IMR-90 (cell line): Measurements from ENCODE around the gene SSTR1. TPM values are rescaled to one million over a fixed set of nuclear protein-coding genes. Genes with fewer than 3 reads are reported as not detected.

Experiments
- ATAC-seq: fragments of 200-7000 bp; cut with Tn5 transposase; 2 replicates; pipeline ENCODE4 v1.9.1; 2020; ENCODE audit warnings: low read depth, mild to moderate bottlenecking, moderate library complexity
- BruUV-seq: library from RNA; stranded (reverse); fragments of 400-500 nt; replicated peaks from 2 replicates; lab custom pipeline; 2021; lab: Mats Ljungman, UMichigan
- CTCF ChIA-PET: fragments of 300-600 bp; formaldehyde crosslinking; extraction: SDS; loops from one replicate; lab custom pipeline; 2021; ENCODE audit warnings: antibody characterized with exemption; lab: Yijun Ruan, JAX
- POLR2A ChIA-PET: fragments of 300-600 bp; sonication (Branson Sonifier 250); formaldehyde crosslinking; loops from one replicate; lab custom pipeline; 2022; ENCODE audit warnings: antibody characterized with exemption; ENCODE audit not compliant: unreplicated experiment; lab: Charles Lee
- DNase-seq: peaks from one replicate; pipeline ENCODE4 v3.0.0; 2013
- H2AFZ ChIP-seq: replicated peaks from 2 replicates; pipeline ENCODE3; 2013; ENCODE audit warnings: low read length, mild to moderate bottlenecking; ENCODE audit not compliant: poor library complexity
- H2AK5ac ChIP-seq: 2 replicates; pipeline ENCODE4 v1.6.1; 2013; ENCODE audit warnings: low read depth, low read length, inconsistent platforms
- H2AK9ac ChIP-seq: replicated peaks from 2 replicates; pipeline ENCODE3; 2013; ENCODE audit warnings: mild to moderate bottlenecking, low read depth, low read length, moderate library complexity; ENCODE audit not compliant: poor library complexity
- H2BK120ac ChIP-seq: 2 replicates; pipeline ENCODE4 v1.6.1; 2013; ENCODE audit warnings: low read depth, low read length, inconsistent platforms
- H2BK15ac ChIP-seq: 3 replicates; pipeline ENCODE4 v1.6.1; 2013; ENCODE audit warnings: low read depth, low read length, inconsistent platforms
- H2BK20ac ChIP-seq: 2 replicates; pipeline ENCODE4 v1.6.1; 2013; ENCODE audit warnings: low read depth, mild to moderate bottlenecking, inconsistent platforms, low read length, moderate library complexity
- H2BK5ac ChIP-seq: 2 replicates; pipeline ENCODE4 v1.6.1; 2013; ENCODE audit warnings: mild to moderate bottlenecking, low read depth, low read length, inconsistent platforms; ENCODE audit not compliant: poor library complexity, severe bottlenecking
- H3K14ac ChIP-seq: replicated peaks from 2 replicates; pipeline ENCODE4 v1.6.1; 2013; ENCODE audit warnings: low read depth, low read length, inconsistent platforms
- H3K18ac ChIP-seq: 2 replicates; pipeline ENCODE4 v1.6.1; 2013; ENCODE audit warnings: low read depth, low read length, control low read depth
- H3K23ac ChIP-seq: 2 replicates; pipeline ENCODE4 v1.6.1; 2013; ENCODE audit warnings: low read depth, low read length, inconsistent platforms
- H3K27ac ChIP-seq: 2 replicates; pipeline ENCODE4 v1.5.1; 2013; ENCODE audit warnings: mild to moderate bottlenecking, control low read depth, low read length; ENCODE audit not compliant: insufficient read depth
- H3K27me3 ChIP-seq: 2 replicates; pipeline ENCODE4 v1.6.1; 2013; ENCODE audit warnings: low read length; ENCODE audit not compliant: control insufficient read depth, insufficient read depth
- H3K36me3 ChIP-seq: 2 replicates; pipeline ENCODE4 v1.6.1; 2013; ENCODE audit warnings: low read length, mixed read lengths; ENCODE audit not compliant: control insufficient read depth, insufficient read depth
- H3K4ac ChIP-seq: 2 replicates; pipeline ENCODE4 v1.6.1; 2013; ENCODE audit warnings: low read depth, low read length, inconsistent platforms
- H3K4me1 ChIP-seq: 2 replicates; pipeline ENCODE4 v1.6.1; 2013; ENCODE audit warnings: low read length, mixed read lengths; ENCODE audit not compliant: control insufficient read depth, insufficient read depth
- H3K4me2 ChIP-seq: 2 replicates; pipeline ENCODE4 v1.6.1; 2013; ENCODE audit warnings: low read depth, mild to moderate bottlenecking, control low read depth, low read length, moderate library complexity
- H3K4me3 ChIP-seq: 2 replicates; pipeline ENCODE4 v1.5.1; 2013; ENCODE audit warnings: low read depth, mild to moderate bottlenecking, control low read depth, low read length, moderate library complexity; ENCODE audit not compliant: insufficient read depth
- H3K56ac ChIP-seq: 2 replicates; pipeline ENCODE4 v1.6.1; 2013; ENCODE audit warnings: low read length, inconsistent platforms; ENCODE audit not compliant: insufficient read depth; ENCODE audit errors: extremely low read depth
- H3K79me1 ChIP-seq, 2 experiments: 2 replicates each; pipeline ENCODE4 v1.6.1; 2013; ENCODE audit warnings: low read length in 2 of 2, inconsistent platforms in 1 of 2, low read depth in 1 of 2
- H3K9ac ChIP-seq: 2 replicates; pipeline ENCODE4 v1.6.1; 2013; ENCODE audit warnings: low read depth, low read length, control low read depth
- H3K9me1 ChIP-seq: 2 replicates; pipeline ENCODE4 v1.6.1; 2013; ENCODE audit warnings: low read length, inconsistent platforms; ENCODE audit not compliant: insufficient read depth
- H3K9me3 ChIP-seq: 2 replicates; pipeline ENCODE4 v1.6.1; 2013; ENCODE audit warnings: low read length; ENCODE audit not compliant: control insufficient read depth, insufficient read depth
- H4K20me1 ChIP-seq: 2 replicates; pipeline ENCODE4 v1.6.1; 2013; ENCODE audit warnings: low read length, inconsistent platforms; ENCODE audit not compliant: insufficient read depth
- H4K5ac ChIP-seq: 2 replicates; pipeline ENCODE4 v1.6.1; 2013; ENCODE audit warnings: mild to moderate bottlenecking, low read depth, low read length, control low read depth
- H4K8ac ChIP-seq, 2 experiments: 2 replicates each; pipeline ENCODE4 v1.6.1; 2013; ENCODE audit warnings: low read depth in 2 of 2, low read length in 2 of 2, control low read depth in 1 of 2, inconsistent platforms in 1 of 2
- H4K91ac ChIP-seq: 2 replicates; pipeline ENCODE4 v1.6.1; 2013; ENCODE audit warnings: low read depth, low read length, inconsistent platforms; ENCODE audit not compliant: insufficient read depth
- BHLHE40 ChIP-seq: fragments of 150-350 bp; IDR thresholded peaks from 2 replicates; pipeline ENCODE4 v1.6.1; 2016; ENCODE audit warnings: mild to moderate bottlenecking, low read depth, low read length
- CEBPB ChIP-seq: IDR thresholded peaks from 2 replicates; pipeline ENCODE4 v1.6.1; 2012; ENCODE audit warnings: low read depth, low read length, improper control_type of control experiment
- CTCF ChIP-seq: conservative IDR thresholded peaks from 2 replicates; pipeline ENCODE4 v1.5.1; 2012; ENCODE audit warnings: mild to moderate bottlenecking, low read depth, low read length, improper control_type of control experiment
- FOS ChIP-seq: fragments of 150-350 bp; IDR thresholded peaks from 2 replicates; pipeline ENCODE4 v1.6.1; 2016; ENCODE audit warnings: low read depth, low read length
- MAFK ChIP-seq: IDR thresholded peaks from 2 replicates; pipeline ENCODE4 v1.6.1; 2012; ENCODE audit warnings: low read depth, low read length, improper control_type of control experiment
- MXI1 ChIP-seq: IDR thresholded peaks from 2 replicates; pipeline ENCODE4 v1.6.1; 2012; ENCODE audit warnings: low read depth, mild to moderate bottlenecking, low read length, moderate library complexity, borderline replicate concordance
- RCOR1 ChIP-seq: IDR thresholded peaks from 2 replicates; pipeline ENCODE4 v1.6.1; 2012; ENCODE audit warnings: mild to moderate bottlenecking, low read length, improper control_type of control experiment; ENCODE audit not compliant: insufficient replicate concordance
- RFX5 ChIP-seq: IDR thresholded peaks from 2 replicates; pipeline ENCODE4 v1.8.0; 2012; ENCODE audit warnings: low read depth, mild to moderate bottlenecking, low read length, moderate library complexity
- SMC3 ChIP-seq: fragments of 150-350 bp; IDR thresholded peaks from 2 replicates; pipeline ENCODE4 v1.6.1; 2016; ENCODE audit warnings: low read depth, mild to moderate bottlenecking, antibody characterized with exemption, low read length, moderate library complexity
- dilution Hi-C: fragments of 300-500 bp; cut with HindIII; formaldehyde crosslinking; loops from one replicate; pipeline ENCODE4 v1.14.3; 2018; ENCODE audit warnings: low sequenced_read_pairs; ENCODE audit not compliant: unreplicated experiment
- in situ Hi-C: fragments of 300-500 bp; cut with MboI; formaldehyde crosslinking; loops from 3 replicates; pipeline ENCODE4 v1.14.3; 2019; ENCODE audit warnings: low sequenced_read_pairs, inconsistent platforms, mixed read lengths
- intact Hi-C: fragments of 100-400 bp; cut with micrococcal nuclease; formaldehyde crosslinking; loops from 2 replicates; pipeline ENCODE4 v1.10.0; 2022
- polyA plus RNA-seq, 3 experiments: library from polyadenylated mRNA; depleted of rRNA; stranded (reverse); fragments of >200 nt; gene quantifications; 2 replicates each; pipeline ENCODE4 v1.2.3, GENCODE V29; 2012; ENCODE audit warnings: low replicate concordance in 1 of 3
- total RNA-seq: library from RNA; depleted of rRNA; stranded (reverse); fragments of >200 nt; gene quantifications from 2 replicates; pipeline ENCODE4 v1.2.3, GENCODE V29; 2012
- TF ChIP-seq, protein P1 (sequence below): fragments of 150-350 bp; IDR thresholded peaks from 2 replicates; pipeline ENCODE4 v1.6.1; 2016; ENCODE audit warnings: low read depth, mild to moderate bottlenecking, low read length, moderate library complexity, borderline replicate concordance

Gene SSTR1
- total and polyA plus RNA-seq, 2 of the 4 experiments (the other 2 are of a cell fraction) = 1.1 to 5.5 TPM

DNA sequence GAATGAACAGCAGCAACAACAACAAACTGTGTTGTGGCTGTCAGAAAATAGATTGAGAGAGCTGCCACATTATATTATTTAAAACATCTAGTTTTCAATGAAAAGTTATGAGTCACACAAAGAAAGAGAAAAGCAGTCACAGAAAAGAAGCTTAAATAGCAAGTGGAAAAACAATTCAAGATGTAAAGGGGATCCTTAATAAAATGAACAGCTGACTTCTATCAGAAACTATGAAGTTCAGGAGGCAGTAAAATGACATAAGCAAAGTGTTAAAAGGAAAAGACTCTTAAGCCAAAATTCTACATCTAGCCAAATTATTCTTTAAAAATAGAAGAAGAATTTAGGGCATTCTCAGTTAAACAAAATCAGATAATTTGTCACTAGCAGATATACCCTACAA, 42.6 kb downstream of the SSTR1 start:
- Histone ChIP-seq H3K36me3 (no peaks in the 10 kb centered on the region), H2AK9ac (no peak overlapping the region), H3K9me1 (no peaks in the 10 kb centered on the region), H3K14ac (no peak overlapping the region), H4K91ac (no peak overlapping the region), H3K4ac (no peak overlapping the region), H4K5ac (no peak overlapping the region; the same call in 1 of the 2 replicates), H3K9me3 (no peaks in the 10 kb centered on the region), H3K27ac (no peak overlapping the region), H3K79me1 (no peaks in the 10 kb centered on the region), H2AK5ac (no peak overlapping the region), H3K9ac (no peak overlapping the region), H2BK120ac (no peak overlapping the region), H2BK15ac (no peak overlapping the region), H3K4me2 (no peak overlapping the region), H2BK5ac (no peak overlapping the region), H2AFZ (no peak overlapping the region), H3K56ac (no peak overlapping the region), H3K4me1 (no peaks in the 10 kb centered on the region), H3K23ac (no peak overlapping the region), H4K8ac (no peak overlapping the region), H3K18ac (no peak overlapping the region), H3K27me3 (no peaks in the 10 kb centered on the region), H2BK20ac (no peak overlapping the region), H4K20me1 (no peaks in the 10 kb centered on the region), H3K4me3 (no peak overlapping the region)
- ChIA-PET POLR2A (no interaction called here), CTCF (interaction anchor here (1.1 kb wide), 1 partner anchor 45 kb away, joined by 5 read pairs; no protein-coding TSS in a partner anchor)
- in situ Hi-C loops (no loop called here), dilution Hi-C loops (no loop called here), intact Hi-C loops (loop anchor here (5.0 kb wide), 1 partner anchor 152 kb away; no protein-coding TSS in a partner anchor)
- ATAC-seq = no peak
- no TSS peak for BruUV-seq
- TF ChIP-seq BHLHE40 (no peak), SMC3 (no peak), RCOR1 (no peak), MAFK (no peak), FOS (no peak), RFX5 (no peak), MXI1 (no peak), CEBPB (no peak), CTCF (no peak)
- TF ChIP-seq, protein P1, sequence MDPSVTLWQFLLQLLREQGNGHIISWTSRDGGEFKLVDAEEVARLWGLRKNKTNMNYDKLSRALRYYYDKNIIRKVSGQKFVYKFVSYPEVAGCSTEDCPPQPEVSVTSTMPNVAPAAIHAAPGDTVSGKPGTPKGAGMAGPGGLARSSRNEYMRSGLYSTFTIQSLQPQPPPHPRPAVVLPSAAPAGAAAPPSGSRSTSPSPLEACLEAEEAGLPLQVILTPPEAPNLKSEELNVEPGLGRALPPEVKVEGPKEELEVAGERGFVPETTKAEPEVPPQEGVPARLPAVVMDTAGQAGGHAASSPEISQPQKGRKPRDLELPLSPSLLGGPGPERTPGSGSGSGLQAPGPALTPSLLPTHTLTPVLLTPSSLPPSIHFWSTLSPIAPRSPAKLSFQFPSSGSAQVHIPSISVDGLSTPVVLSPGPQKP = no peak
- peak; percentile 24 for DNase-seq
